HG02642 (cell line): ENCODE results near the gene PLA2G15.

Experiments
- ATAC-seq: cut with Tn5 transposase; IDR thresholded peaks from one replicate; pipeline ENCODE4 v1.9.1; 2021; ENCODE audit warnings: mild to moderate bottlenecking; ENCODE audit not compliant: unreplicated experiment, poor library complexity

Gene PLA2G15

GRCh38 chr16:68232335-68232734, 12.8 kb upstream of the PLA2G15 start:
- no peak for ATAC-seq

- no peak for ATAC-seq
These were observed 11.9 kb upstream of the PLA2G15 start for GRCh38 chr16:68233085-68233834.

GRCh38 chr16:68233835-68234187, 11.4 kb upstream of the PLA2G15 start:
- ATAC-seq, result no peak

- ATAC-seq, result no peak
These were observed 10.7 kb upstream of the PLA2G15 start for GRCh38 chr16:68234188-68235107.

GRCh38 chr16:68235108-68235886, 9.9 kb upstream of the PLA2G15 start:
- no peak for ATAC-seq

GRCh38 chr16:68235887-68236136, 9.4 kb upstream of the PLA2G15 start, which contains the start of gene ESRP2:
ESRP2 (minus strand) TSS chr16:68236127; CDS start chr16:68236045, 82 bp downstream.
- ATAC-seq, result no peak

- ATAC-seq, result no peak
These were observed 8.9 kb upstream of the PLA2G15 start for GRCh38 chr16:68236137-68236825.

- no peak for ATAC-seq
These were observed 8.3 kb upstream of the PLA2G15 start for GRCh38 chr16:68236826-68237242.

GRCh38 chr16:68237243-68238028, 7.7 kb upstream of the PLA2G15 start:
- ATAC-seq, result peak; percentile 83

GRCh38 chr16:68238029-68238345, 7.2 kb upstream of the PLA2G15 start:
- ATAC-seq, result no peak

- no peak for ATAC-seq
These were observed 3.1 kb upstream of the PLA2G15 start for GRCh38 chr16:68242085-68242484.

GRCh38 chr16:68242926-68243858, 2.0 kb upstream of the PLA2G15 start:
- ATAC-seq, result no peak

GRCh38 chr16:68244481-68244902, 681 bp upstream of the PLA2G15 start:
- ATAC-seq, result peak; percentile 5

GRCh38 chr16:68246121-68246520, 948 bp downstream of the PLA2G15 start:
- no peak for ATAC-seq

- ATAC-seq, result no peak
These were observed 1.5 kb downstream of the PLA2G15 start for GRCh38 chr16:68246666-68247065.

- no peak for ATAC-seq
These were observed 2.2 kb downstream of the PLA2G15 start for GRCh38 chr16:68247400-68247799.

- no peak for ATAC-seq
These were observed 2.8 kb downstream of the PLA2G15 start for GRCh38 chr16:68247932-68248331.

- ATAC-seq, result no peak
These were observed 4.2 kb downstream of the PLA2G15 start for GRCh38 chr16:68249371-68249770.

- ATAC-seq, result no peak
These were observed 5.8 kb downstream of the PLA2G15 start for GRCh38 chr16:68250951-68251350.
